ENCODE measurements around the gene SMCO2.

DNA sequence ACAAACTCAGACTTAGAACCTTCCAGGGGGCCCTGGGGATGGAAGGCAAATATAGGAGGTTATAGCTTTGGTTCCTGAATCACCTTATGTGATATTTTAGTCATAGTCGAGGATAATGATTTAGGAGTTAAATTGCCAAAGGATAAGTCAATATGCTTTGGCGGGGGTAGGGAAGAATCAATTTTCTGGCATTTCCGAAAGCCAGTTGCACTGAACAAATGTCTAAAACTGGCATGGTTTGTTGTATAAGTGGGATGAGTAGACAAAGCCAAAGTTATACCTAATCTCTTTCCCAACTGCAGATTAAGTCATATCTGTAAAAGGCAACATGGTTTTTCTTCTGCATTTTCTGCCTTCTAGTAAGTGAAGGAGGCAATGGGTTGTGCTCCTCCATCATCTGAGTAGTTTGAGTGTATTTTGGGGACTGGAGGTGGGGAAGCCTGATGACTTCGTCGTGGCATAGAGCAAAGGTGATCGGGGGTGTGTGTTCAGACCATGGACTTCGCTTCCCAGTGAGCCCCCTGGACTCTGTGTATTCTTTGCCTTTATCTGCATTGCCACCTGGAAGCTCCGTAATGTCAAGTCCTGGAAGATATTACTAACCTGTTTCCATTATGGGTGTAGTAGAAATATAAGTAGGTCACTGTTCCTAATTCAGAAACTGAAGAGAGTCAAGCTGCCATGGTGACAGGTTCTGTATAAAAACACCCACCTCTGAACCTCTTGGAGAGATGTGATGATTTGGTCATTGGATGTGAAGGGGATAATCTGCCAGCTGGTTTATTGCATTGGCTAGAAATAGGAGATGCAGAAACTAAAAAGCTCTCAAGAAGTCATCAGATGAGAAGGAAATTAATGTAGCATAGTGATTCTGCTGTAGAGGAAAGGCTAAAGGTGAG lies 102.0 kb downstream of the SMCO2 start:
- no peak for TF ChIP-seq CTCF (IDR thresholded peaks at IDR 0.05)
- no peak for TF ChIP-seq SIN3A (IDR thresholded peaks at IDR 0.05; ENCODE audit: borderline replicate concordance, insufficient read depth, low read depth, low read length)
- no peak for TF ChIP-seq POLR2AphosphoS5 (IDR thresholded peaks at IDR 0.05; ENCODE audit: low read depth, low read length)
- TF ChIP-seq, protein P1, sequence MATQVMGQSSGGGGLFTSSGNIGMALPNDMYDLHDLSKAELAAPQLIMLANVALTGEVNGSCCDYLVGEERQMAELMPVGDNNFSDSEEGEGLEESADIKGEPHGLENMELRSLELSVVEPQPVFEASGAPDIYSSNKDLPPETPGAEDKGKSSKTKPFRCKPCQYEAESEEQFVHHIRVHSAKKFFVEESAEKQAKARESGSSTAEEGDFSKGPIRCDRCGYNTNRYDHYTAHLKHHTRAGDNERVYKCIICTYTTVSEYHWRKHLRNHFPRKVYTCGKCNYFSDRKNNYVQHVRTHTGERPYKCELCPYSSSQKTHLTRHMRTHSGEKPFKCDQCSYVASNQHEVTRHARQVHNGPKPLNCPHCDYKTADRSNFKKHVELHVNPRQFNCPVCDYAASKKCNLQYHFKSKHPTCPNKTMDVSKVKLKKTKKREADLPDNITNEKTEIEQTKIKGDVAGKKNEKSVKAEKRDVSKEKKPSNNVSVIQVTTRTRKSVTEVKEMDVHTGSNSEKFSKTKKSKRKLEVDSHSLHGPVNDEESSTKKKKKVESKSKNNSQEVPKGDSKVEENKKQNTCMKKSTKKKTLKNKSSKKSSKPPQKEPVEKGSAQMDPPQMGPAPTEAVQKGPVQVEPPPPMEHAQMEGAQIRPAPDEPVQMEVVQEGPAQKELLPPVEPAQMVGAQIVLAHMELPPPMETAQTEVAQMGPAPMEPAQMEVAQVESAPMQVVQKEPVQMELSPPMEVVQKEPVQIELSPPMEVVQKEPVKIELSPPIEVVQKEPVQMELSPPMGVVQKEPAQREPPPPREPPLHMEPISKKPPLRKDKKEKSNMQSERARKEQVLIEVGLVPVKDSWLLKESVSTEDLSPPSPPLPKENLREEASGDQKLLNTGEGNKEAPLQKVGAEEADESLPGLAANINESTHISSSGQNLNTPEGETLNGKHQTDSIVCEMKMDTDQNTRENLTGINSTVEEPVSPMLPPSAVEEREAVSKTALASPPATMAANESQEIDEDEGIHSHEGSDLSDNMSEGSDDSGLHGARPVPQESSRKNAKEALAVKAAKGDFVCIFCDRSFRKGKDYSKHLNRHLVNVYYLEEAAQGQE (IDR thresholded peaks at IDR 0.05; ENCODE audit: insufficient read depth in 1 of 2, low read depth in 2 of 2, low read length in 1 of 2) = no peak
- no peak for TF ChIP-seq TCF7L2 (IDR thresholded peaks at IDR 0.05; ENCODE audit: low read depth, low read length)

Data from Panc1 (cell line).